CD4-positive, alpha-beta T cell (primary cell): Measurements from ENCODE around the gene LYPD1. TPM values are rescaled to one million over a fixed set of nuclear protein-coding genes. Genes with fewer than 3 reads are reported as not detected.

Source experiments
- ATAC-seq: fragments of 200-7000 bp; cut with Tn5 transposase; one replicate; pipeline ENCODE4 v1.10.0; 2022; ENCODE audit warnings: mild to moderate bottlenecking; ENCODE audit not compliant: poor library complexity
- CTCF ChIA-PET: fragments of 350-600 bp; sonication (Branson Sonifier 250); formaldehyde crosslinking; loops from one replicate; lab custom pipeline; 2021; ENCODE audit warnings: antibody characterized with exemption, inconsistent platforms; lab: Charles Lee
- POLR2A ChIA-PET: fragments of 350-600 bp; sonication (Branson Sonifier 250); formaldehyde crosslinking; loops from one replicate; lab custom pipeline; 2021; ENCODE audit warnings: antibody characterized with exemption, inconsistent platforms; lab: Charles Lee
- DNase-seq, 14 experiments: peaks; one replicate each; pipeline ENCODE4 v3.0.0-alpha.2; 2013 to 2020; ENCODE audit warnings: mixed read lengths in 2 of 14
- H3K27ac ChIP-seq, 2 donors: one replicate each; pipeline versions ENCODE4 v1.5.1 to v1.7.0; 2013; ENCODE audit warnings: low read length in 2 of 2, low read depth in 1 of 2, mild to moderate bottlenecking in 1 of 2
- H3K27me3 ChIP-seq, 2 experiments: 1 replicate in 1 of 2; 2 replicates in 1 of 2; pipeline versions ENCODE4 v1.6.1 to v1.7.0; 2013; ENCODE audit warnings: low read length in 2 of 2, control low read depth in 1 of 2, mild to moderate bottlenecking in 1 of 2, moderate library complexity in 1 of 2; ENCODE audit not compliant: insufficient read depth in 2 of 2, control insufficient read depth in 1 of 2
- H3K36me3 ChIP-seq: one replicate; pipeline ENCODE4 v1.6.1; 2013; ENCODE audit warnings: low read length, control low read depth; ENCODE audit not compliant: insufficient read depth
- H3K4me1 ChIP-seq: one replicate; pipeline ENCODE4 v1.6.1; 2013; ENCODE audit warnings: low read length, control low read depth; ENCODE audit not compliant: insufficient read depth
- H3K4me3 ChIP-seq: one replicate; pipeline ENCODE4 v1.5.1; 2013; ENCODE audit warnings: mild to moderate bottlenecking, low read length, moderate library complexity
- H3K9me3 ChIP-seq, 2 experiments: 1 replicate in 1 of 2; 2 replicates in 1 of 2; pipeline versions ENCODE4 v1.6.1 to v1.7.0; 2013; ENCODE audit warnings: low read length in 2 of 2, mild to moderate bottlenecking in 2 of 2, control low read depth in 1 of 2, moderate library complexity in 1 of 2; ENCODE audit not compliant: control insufficient read depth in 1 of 2, insufficient read depth in 1 of 2
- H3K27ac Mint-ChIP-seq: one replicate; pipeline ENCODE4 v1.8.0; 2020; ENCODE audit warnings: mixed read lengths
- H3K27me3 Mint-ChIP-seq: one replicate; pipeline ENCODE4 v1.8.0; 2021; ENCODE audit warnings: mixed read lengths
- H3K36me3 Mint-ChIP-seq: one replicate; pipeline ENCODE4 v1.8.0; 2021; ENCODE audit warnings: low read depth, mixed read lengths
- H3K4me1 Mint-ChIP-seq: one replicate; pipeline ENCODE4 v1.8.0; 2021; ENCODE audit warnings: low read depth, mixed read lengths
- H3K4me3 Mint-ChIP-seq: one replicate; pipeline ENCODE4 v1.8.0; 2020; ENCODE audit warnings: mild to moderate bottlenecking, mixed read lengths
- H3K9me3 Mint-ChIP-seq: one replicate; pipeline ENCODE4 v1.8.0; 2020; ENCODE audit warnings: mixed read lengths
- CTCF ChIP-seq: fragments of 200-600 bp; IDR thresholded peaks from one replicate; pipeline ENCODE4 v1.8.0; 2022; ENCODE audit warnings: antibody characterized with exemption, mild to moderate bottlenecking
- intact Hi-C, 2 experiments: fragments of 100-400 bp; cut with DNase I in 1 of 2; cut with micrococcal nuclease in 1 of 2; formaldehyde crosslinking; loops; one replicate each; pipeline versions ENCODE4 v1.15.1 to v1.9.0; 2023 to 2025; cut with DNase I, micrococcal nuclease
- total RNA-seq, 174 experiments: library from RNA in 2 of 174; stranded (reverse) in 2 of 174; gene quantifications; one replicate each; pipeline ENCODE4 v1.2.3 and lab custom pipeline; 2021 to 2026

The LYPD1 gene
- total RNA-seq, 2 experiments from 2014 or later: not detected

GRCh38 chr2:132671151-132671835 lies 1.3 kb upstream of the LYPD1 start:
- peaks cover 0 to 32% of the 10 kb centered on the region in 2 experiments for H3K9me3 ChIP-seq
- intact Hi-C loops: no loop called here
- Mint-ChIP-seq H3K4me1 (no peaks in the 10 kb centered on the region), H3K9me3 (no peaks in the 10 kb centered on the region), H3K36me3 (no peaks in the 10 kb centered on the region), H3K27ac (no peak overlapping the region), H3K4me3 (no peak overlapping the region), H3K27me3 (peaks cover 58% of the 10 kb centered on the region)
- H3K36me3 ChIP-seq: no peaks in the 10 kb centered on the region
- no peak for TF ChIP-seq CTCF
- ChIA-PET POLR2A (no interaction called here), CTCF (no interaction called here)
- H3K27me3 ChIP-seq: peaks cover 25 to 43% of the 10 kb centered on the region in 2 experiments
- no peaks in the 10 kb centered on the region for H3K4me1 ChIP-seq
- H3K4me3 ChIP-seq: no peak overlapping the region
- no peak overlapping the region for H3K27ac ChIP-seq
- DNase-seq: no peak
- ATAC-seq: no peak

- intact Hi-C loops: no loop called here
- Histone ChIP-seq H3K4me1 (no peaks in the 10 kb centered on the region), H3K4me3 (no peak overlapping the region), H3K27me3 (peaks cover 25 to 46% of the 10 kb centered on the region in 2 experiments), H3K9me3 (peaks cover 0 to 32% of the 10 kb centered on the region in 2 experiments), H3K27ac (no peak overlapping the region), H3K36me3 (no peaks in the 10 kb centered on the region)
- Mint-ChIP-seq H3K4me1 (no peaks in the 10 kb centered on the region), H3K27ac (no peak overlapping the region), H3K4me3 (no peak overlapping the region), H3K9me3 (no peaks in the 10 kb centered on the region), H3K36me3 (no peaks in the 10 kb centered on the region), H3K27me3 (peaks cover 65% of the 10 kb centered on the region)
- ChIA-PET POLR2A (no interaction called here), CTCF (no interaction called here)
- DNase-seq (no peak), ATAC-seq (no peak)
- TF ChIP-seq CTCF: no peak
Observed at GRCh38 chr2:132670496-132671150, 618 bp upstream of the LYPD1 start.

- ChIA-PET CTCF (no interaction called here), POLR2A (no interaction called here)
- intact Hi-C loops: no loop called here
Observed at GRCh38 chr2:132668987-132669907, 758 bp downstream of the LYPD1 start.

More at GRCh38 chr2:132668987-132669907, 758 bp downstream of the LYPD1 start:
- Mint-ChIP-seq H3K4me3 (no peak overlapping the region), H3K4me1 (no peaks in the 10 kb centered on the region), H3K36me3 (no peaks in the 10 kb centered on the region), H3K9me3 (no peaks in the 10 kb centered on the region), H3K27ac (no peak overlapping the region), H3K27me3 (peaks cover 69% of the 10 kb centered on the region)
- DNase-seq (no peak), ATAC-seq (no peak)
- no peaks in the 10 kb centered on the region for H3K4me1 ChIP-seq
- H3K36me3 ChIP-seq: no peaks in the 10 kb centered on the region
- no peak for TF ChIP-seq CTCF
- no peak overlapping the region for H3K4me3 ChIP-seq
- peaks cover 25 to 49% of the 10 kb centered on the region in 2 experiments for H3K27me3 ChIP-seq
- no peak overlapping the region for H3K27ac ChIP-seq
- H3K9me3 ChIP-seq: peaks cover 0 to 32% of the 10 kb centered on the region in 2 experiments
